ENCODE results near the gene PDE4C.

DNA sequence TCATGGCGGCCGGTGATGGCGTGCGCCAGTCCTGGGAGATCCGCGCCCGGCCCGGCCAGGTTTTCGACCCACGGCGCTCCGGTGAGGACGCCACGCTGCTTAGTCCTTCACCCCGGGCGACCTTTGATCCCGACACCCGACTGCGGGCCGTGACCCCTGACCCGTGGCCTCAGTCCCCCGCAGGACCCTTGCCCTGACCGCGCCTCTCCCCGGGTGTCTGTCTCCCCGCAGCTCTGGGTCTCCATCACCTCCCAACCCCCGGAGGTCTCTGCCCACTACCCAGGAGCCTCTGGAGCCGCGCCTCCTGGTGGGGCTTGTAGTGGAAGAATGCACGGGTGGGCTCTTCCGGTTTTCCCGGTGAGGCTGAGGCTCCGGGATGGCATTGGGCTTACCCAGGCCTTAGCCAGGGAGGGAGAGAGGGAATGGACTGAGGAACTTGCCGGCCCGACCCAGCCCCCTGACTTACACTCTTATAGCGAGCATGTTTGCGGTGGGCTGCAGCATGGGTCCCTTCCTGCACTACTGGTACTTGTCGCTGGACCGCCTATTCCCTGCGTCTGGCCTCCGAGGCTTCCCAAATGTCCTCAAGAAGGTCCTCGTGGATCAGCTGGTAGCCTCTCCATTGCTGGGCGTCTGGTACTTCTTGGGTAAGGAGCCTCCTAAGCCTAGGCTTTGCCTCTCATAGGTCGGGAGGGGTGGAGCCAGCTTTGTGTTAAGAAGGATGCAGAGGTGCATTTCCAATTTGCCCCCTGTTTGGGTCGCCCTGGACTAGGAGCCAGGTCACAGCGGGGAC, 32.7 kb downstream of the PDE4C start:
- TF ChIP-seq, protein P1, sequence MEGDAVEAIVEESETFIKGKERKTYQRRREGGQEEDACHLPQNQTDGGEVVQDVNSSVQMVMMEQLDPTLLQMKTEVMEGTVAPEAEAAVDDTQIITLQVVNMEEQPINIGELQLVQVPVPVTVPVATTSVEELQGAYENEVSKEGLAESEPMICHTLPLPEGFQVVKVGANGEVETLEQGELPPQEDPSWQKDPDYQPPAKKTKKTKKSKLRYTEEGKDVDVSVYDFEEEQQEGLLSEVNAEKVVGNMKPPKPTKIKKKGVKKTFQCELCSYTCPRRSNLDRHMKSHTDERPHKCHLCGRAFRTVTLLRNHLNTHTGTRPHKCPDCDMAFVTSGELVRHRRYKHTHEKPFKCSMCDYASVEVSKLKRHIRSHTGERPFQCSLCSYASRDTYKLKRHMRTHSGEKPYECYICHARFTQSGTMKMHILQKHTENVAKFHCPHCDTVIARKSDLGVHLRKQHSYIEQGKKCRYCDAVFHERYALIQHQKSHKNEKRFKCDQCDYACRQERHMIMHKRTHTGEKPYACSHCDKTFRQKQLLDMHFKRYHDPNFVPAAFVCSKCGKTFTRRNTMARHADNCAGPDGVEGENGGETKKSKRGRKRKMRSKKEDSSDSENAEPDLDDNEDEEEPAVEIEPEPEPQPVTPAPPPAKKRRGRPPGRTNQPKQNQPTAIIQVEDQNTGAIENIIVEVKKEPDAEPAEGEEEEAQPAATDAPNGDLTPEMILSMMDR (IDR thresholded peaks at IDR 0.05; ENCODE audit: poor library complexity), result no peak
- TF ChIP-seq EZH2phosphoT487 (IDR thresholded peaks at IDR 0.05; ENCODE audit: low read depth, severe bottlenecking, unreplicated experiment), result no peak
- no peak for TF ChIP-seq EZH2 (IDR thresholded peaks at IDR 0.05; ENCODE audit: borderline replicate concordance)

Measured in hepatocyte (in vitro differentiated cells).